GM18505 (cell line): ENCODE measurements around the gene LONP2.
"Not testable (repeated sequence)": the region's sequence is repeated elsewhere in the genome, so short reads cannot be mapped to it uniquely, and the experiment has no call there.

Source experiments
- ATAC-seq: cut with Tn5 transposase; IDR thresholded peaks from one replicate; pipeline ENCODE4 v1.9.1; 2021; ENCODE audit not compliant: unreplicated experiment
- POLR2A ChIP-seq: IDR thresholded peaks from 4 replicates; pipeline ENCODE4 v1.6.1; 2011; ENCODE audit warnings: borderline replicate concordance; ENCODE audit not compliant: insufficient read depth, insufficient read length; ENCODE audit errors: extremely low read depth

The LONP2 gene

GRCh38 chr16:48382131-48382530 is 138.0 kb downstream of the LONP2 start:
- no peak for TF ChIP-seq POLR2A
- ATAC-seq = no peak

DNA sequence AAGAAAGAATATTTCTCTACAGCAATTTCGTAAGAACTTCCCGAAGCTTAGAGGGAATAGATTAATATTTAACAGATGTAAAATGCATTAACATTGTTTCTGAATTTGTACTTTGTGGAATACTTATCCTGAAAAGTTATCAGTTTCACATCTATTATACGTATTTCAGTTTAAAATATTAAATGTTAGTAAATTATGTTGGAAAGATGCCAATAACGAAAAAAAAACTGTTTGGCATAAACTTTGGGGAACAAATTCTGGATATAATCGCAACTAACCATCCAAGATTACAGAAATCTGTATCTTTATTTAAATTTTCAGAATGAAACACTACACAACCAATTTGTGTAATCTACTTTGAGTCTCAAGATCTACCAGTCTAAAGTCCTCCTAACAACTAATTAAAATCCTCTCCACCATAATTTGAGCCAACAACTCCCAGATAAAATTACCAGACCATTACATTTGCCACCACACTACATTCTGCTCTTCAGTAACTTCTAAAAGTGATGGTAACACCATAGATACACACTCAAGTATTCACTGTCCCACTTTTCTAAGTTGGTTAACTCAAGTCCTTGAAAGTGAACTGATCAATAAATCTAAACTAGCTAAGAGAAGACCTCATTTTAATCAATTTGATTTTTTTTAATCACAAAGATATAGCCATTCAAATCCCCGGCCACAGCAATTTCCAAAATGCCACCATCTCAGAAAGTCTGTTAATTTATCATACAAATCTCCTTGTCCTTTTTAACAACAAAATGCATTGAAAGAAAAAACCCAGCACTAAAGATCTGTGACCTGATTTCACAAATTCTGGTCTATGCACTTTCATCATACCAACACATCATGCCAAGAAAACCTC is 139.1 kb downstream of the LONP2 start:
- ATAC-seq = no peak
- TF ChIP-seq POLR2A = no peak

DNA sequence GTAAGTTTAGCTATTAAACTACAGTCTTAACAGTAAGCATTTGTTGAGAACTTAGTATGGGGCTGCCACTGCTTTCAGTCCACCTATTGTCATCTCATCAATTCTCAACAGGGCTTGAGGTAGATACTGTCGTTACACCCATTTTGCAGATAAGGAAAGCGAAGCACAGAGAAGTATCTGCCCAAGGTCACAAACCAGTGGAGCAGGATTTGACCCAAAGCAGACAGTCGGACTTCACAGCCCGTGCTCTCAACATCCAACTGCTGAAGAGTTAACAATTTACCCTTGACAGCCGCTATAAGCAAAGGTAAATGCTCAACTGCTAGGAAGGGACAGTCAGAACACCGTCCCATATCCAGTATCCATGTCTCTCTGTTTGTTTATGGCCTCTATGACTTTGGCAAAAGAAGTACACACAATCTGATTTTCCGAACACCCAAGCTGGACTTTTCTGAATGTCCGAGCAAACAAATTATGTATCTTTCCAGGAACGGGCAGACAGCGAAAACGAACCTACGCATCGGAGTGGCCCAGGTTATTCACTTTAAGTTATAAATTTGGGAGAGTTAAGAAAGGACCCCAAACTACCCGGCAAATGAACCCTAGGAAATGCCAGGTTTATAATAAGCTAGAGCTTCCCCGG is 139.9 kb downstream of the LONP2 start:
- TF ChIP-seq POLR2A = peak; percentile 8
- no peak for ATAC-seq

DNA sequence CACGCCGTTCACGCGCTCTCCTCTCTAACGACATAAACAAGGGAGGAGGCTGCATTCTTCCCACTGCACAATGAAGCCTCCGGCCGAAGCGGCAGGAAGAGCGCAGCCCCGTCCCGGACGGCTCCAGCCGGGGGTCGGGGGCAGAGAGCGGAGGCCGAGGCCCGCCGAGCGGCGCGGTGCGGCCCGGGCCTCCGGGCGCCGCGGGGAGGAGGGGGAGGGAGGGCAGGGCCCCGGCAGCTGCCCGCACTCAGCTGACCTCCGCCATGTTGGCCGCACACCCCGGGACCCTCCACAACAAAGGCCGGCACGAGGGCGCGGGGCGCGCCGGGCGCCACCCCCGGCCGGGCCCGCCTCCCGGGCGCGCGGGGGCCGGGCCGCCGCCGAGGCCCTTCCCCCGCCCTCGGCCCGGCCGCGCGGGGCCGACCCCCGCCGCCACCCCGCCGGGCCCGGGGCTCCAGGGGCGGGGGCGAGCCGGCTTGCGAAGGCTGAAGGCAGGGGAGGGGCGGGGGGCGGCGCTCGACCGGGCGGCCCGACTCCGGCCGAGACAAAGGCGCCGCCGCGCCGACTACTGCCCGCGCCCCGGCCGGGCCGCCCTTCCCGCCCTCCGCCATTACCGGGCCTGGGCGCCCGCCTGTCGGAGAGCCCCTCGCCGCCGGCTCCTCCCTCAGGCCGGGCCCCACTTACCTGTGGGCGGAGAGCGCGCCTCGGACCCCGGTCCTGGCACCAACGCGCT is 140.6 kb downstream of the LONP2 start:
- peak; percentile 3 for TF ChIP-seq POLR2A
- peak; percentile 58 for ATAC-seq

- TF ChIP-seq POLR2A = peak; percentile 91
- ATAC-seq = peak; percentile 73
These were observed 141.4 kb downstream of the LONP2 start, which contains the start of gene SIAH1 for GRCh38 chr16:48385253-48386150. SIAH1 (minus strand) TSS chr16:48385413; CDS start chr16:48362428, 22,985 bp downstream.

GRCh38 chr16:48386559-48387312 is 142.6 kb downstream of the LONP2 start:
- TF ChIP-seq POLR2A = no peak
- no peak for ATAC-seq

DNA sequence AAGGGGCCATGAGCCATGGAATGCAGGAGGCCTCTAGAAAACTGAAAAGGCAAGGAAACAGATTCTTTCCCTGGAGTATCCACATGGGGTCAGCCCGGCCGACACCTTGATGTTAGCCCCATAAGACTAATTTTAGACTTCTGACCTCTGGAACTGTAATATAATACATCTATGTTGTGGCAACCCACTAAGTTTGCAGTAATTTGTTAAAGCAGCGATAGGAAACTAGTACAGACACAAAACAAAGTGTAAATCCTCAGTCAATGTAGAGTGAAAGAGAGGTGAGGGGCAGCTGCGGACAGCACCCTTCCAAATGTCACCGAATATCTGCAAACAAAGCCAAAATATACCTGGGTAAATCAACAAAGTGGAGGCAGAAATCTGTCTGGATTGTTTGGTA is 148.3 kb downstream of the LONP2 start:
- no peak for ATAC-seq
- no peak for TF ChIP-seq POLR2A

- TF ChIP-seq POLR2A = no peak
- no peak for ATAC-seq
These were observed 149.6 kb downstream of the LONP2 start for GRCh38 chr16:48393485-48394354.

DNA sequence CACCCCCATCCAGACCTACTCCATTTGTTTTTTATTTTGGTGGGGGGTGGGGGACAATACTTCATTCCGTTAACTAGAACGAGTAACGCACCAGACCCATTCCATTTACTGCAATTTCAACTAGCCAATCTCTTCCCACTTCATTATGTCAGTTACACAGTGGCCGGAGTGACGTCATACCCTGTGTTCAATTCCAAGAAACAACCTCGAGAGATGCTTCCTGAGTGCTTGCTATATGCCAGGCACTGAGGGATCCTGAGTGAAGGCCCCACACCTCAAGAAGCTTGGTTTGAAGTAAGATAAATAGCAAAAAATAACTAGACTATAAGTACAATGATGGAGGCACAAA is 150.2 kb downstream of the LONP2 start:
- no peak for TF ChIP-seq POLR2A
- no peak for ATAC-seq

DNA sequence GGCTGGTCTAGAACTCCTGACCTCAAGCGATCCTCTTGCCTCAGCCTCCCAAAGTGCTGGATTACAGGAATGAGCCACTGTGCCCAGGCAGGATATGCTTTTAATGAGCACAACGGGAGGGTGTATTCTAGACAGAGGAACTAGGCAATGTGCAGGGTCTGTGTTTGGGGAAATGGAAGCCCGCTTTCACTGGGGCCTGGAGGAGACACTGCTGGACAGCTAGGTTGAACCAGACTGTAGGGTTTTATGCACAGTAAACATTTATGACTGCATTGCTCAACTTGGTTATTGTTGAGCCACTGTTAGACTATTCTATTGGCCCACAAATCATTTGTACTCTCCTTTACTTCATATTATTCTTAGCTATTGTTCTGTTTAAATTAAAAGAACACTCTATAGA is 151.3 kb downstream of the LONP2 start:
- no peak for TF ChIP-seq POLR2A
- no peak for ATAC-seq

GRCh38 chr16:48402547-48402946 is 158.4 kb downstream of the LONP2 start:
- ATAC-seq = not testable (repeated sequence)
